HL-60 (cell line): Measurements from ENCODE around the gene NHSL2.

Experiments used
- DNase-seq, 2 experiments: peaks; one replicate each; pipeline ENCODE4 v3.0.0-alpha.2; 2010 to 2020; ENCODE audit warnings: low read depth in 1 of 2, low spot score in 1 of 2
- H3K27ac ChIP-seq: fragments of 250-450 bp; sonication (Bioruptor Pico); replicated peaks from 2 replicates; pipeline ENCODE4 v1.5.1; 2020; ENCODE audit warnings: mild to moderate bottlenecking, moderate library complexity
- H3K27me3 ChIP-seq: fragments of 250-450 bp; sonication (Bioruptor Pico); 2 replicates; pipeline ENCODE4 v1.5.1; 2021; ENCODE audit warnings: mild to moderate bottlenecking, moderate library complexity; ENCODE audit not compliant: insufficient read depth, poor library complexity, severe bottlenecking
- H3K4me3 ChIP-seq: replicated peaks from 2 replicates; pipeline ENCODE4 v1.5.1; 2011; ENCODE audit warnings: mild to moderate bottlenecking, control low read depth, low read length; ENCODE audit not compliant: insufficient read depth
- GABPA ChIP-seq: IDR thresholded peaks from 2 replicates; pipeline ENCODE4 v1.6.1; 2012; ENCODE audit warnings: low read depth
- POLR2AphosphoS5 ChIP-seq: IDR thresholded peaks from 2 replicates; pipeline ENCODE4 v1.6.1; 2012; ENCODE audit warnings: low read depth
- SPI1 ChIP-seq: IDR thresholded peaks from 2 replicates; pipeline ENCODE4 v1.6.1; 2012; ENCODE audit warnings: low read depth, mild to moderate bottlenecking, borderline replicate concordance
- TF ChIP-seq, protein P1 (sequence below): IDR thresholded peaks from one replicate; pipeline ENCODE4 v1.5.1; 2011; ENCODE audit warnings: low read length, control low read depth, inconsistent platforms; ENCODE audit not compliant: insufficient read depth
- TF ChIP-seq, protein P2 (sequence below): IDR thresholded peaks from 2 replicates; pipeline ENCODE4 v1.6.1; 2012; ENCODE audit warnings: low read depth; ENCODE audit not compliant: insufficient replicate concordance

NHSL2 gene

DNA sequence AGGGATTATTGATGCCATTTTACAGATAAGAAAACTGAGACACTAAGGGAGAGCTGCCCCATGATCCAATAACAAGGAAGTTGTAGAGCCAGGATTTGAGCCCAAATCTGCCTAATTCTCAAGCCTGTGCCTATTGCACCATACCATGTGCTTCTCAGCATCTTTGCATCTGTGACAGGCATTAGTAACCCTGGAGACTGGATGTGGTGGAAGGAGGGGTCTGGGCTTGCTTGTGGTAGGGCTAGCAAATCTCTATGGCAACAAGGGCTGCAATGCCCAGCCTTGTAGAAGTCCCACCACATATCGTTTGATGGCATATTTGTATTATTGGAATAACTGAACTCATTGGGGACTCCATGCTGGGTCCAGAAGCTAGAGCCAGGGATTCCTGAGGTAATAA is 163.0 kb downstream of the NHSL2 start:
- TF ChIP-seq, protein P1, sequence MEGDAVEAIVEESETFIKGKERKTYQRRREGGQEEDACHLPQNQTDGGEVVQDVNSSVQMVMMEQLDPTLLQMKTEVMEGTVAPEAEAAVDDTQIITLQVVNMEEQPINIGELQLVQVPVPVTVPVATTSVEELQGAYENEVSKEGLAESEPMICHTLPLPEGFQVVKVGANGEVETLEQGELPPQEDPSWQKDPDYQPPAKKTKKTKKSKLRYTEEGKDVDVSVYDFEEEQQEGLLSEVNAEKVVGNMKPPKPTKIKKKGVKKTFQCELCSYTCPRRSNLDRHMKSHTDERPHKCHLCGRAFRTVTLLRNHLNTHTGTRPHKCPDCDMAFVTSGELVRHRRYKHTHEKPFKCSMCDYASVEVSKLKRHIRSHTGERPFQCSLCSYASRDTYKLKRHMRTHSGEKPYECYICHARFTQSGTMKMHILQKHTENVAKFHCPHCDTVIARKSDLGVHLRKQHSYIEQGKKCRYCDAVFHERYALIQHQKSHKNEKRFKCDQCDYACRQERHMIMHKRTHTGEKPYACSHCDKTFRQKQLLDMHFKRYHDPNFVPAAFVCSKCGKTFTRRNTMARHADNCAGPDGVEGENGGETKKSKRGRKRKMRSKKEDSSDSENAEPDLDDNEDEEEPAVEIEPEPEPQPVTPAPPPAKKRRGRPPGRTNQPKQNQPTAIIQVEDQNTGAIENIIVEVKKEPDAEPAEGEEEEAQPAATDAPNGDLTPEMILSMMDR, result no peak
- no peak for TF ChIP-seq GABPA
- no peak for TF ChIP-seq POLR2AphosphoS5

DNA sequence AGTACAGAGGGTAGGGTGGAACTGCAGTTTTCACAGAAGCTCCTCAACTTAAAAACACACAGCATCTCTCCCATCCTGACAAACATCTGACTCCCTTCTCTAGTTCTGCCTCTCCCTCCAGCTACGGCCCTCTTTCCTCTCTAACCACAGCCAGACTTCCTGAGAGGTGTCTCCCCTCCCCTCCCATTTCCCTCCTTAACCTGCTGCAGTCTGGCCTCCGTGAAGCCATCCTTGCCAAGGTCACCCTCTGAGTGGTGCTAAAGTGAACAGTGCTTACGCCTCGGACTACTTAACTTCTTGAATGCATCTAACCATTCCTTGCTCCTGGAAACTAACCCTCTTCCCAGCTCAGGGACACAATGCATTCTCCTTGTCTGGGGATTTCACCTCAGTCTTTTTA is 167.8 kb downstream of the NHSL2 start:
- Histone ChIP-seq H3K27ac (no peak overlapping the region), H3K4me3 (no peak overlapping the region), H3K27me3 (no peaks in the 10 kb centered on the region)
- no peak for DNase-seq
- TF ChIP-seq, protein P2, sequence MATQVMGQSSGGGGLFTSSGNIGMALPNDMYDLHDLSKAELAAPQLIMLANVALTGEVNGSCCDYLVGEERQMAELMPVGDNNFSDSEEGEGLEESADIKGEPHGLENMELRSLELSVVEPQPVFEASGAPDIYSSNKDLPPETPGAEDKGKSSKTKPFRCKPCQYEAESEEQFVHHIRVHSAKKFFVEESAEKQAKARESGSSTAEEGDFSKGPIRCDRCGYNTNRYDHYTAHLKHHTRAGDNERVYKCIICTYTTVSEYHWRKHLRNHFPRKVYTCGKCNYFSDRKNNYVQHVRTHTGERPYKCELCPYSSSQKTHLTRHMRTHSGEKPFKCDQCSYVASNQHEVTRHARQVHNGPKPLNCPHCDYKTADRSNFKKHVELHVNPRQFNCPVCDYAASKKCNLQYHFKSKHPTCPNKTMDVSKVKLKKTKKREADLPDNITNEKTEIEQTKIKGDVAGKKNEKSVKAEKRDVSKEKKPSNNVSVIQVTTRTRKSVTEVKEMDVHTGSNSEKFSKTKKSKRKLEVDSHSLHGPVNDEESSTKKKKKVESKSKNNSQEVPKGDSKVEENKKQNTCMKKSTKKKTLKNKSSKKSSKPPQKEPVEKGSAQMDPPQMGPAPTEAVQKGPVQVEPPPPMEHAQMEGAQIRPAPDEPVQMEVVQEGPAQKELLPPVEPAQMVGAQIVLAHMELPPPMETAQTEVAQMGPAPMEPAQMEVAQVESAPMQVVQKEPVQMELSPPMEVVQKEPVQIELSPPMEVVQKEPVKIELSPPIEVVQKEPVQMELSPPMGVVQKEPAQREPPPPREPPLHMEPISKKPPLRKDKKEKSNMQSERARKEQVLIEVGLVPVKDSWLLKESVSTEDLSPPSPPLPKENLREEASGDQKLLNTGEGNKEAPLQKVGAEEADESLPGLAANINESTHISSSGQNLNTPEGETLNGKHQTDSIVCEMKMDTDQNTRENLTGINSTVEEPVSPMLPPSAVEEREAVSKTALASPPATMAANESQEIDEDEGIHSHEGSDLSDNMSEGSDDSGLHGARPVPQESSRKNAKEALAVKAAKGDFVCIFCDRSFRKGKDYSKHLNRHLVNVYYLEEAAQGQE, result no peak
- TF ChIP-seq, protein P1, result no peak
- TF ChIP-seq GABPA, result no peak
- no peak for TF ChIP-seq SPI1
- TF ChIP-seq POLR2AphosphoS5, result no peak

More for the DNA sequence above, 163.0 kb downstream of the NHSL2 start:
- Histone ChIP-seq H3K4me3 (no peak overlapping the region), H3K27ac (no peak overlapping the region), H3K27me3 (no peaks in the 10 kb centered on the region)
- DNase-seq, result no peak

DNA sequence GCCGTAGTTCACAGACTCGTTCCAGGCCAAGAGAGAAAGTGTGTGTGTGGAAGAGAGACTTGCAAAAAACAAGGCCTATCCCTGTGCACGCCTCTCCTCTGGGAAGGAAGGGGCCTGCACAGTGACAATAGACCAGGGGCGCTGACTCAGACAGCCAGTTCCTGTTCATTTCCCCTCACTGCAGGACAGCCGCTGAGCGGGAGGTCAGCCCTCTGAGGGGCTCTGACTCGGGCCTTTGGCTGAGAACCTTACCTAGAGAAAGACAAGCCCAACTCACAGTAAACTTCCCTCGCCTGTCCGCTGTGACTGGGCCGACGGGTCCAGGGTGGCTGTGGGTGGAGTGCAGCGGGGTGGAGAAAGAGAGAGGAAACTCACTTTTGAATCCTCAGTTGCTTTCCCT is 169.0 kb downstream of the NHSL2 start:
- DNase-seq, result no peak
- Histone ChIP-seq H3K4me3 (no peak overlapping the region), H3K27ac (peak overlapping the region; percentile 41; the same call in 1 of the 2 replicates), H3K27me3 (no peaks in the 10 kb centered on the region)
- TF ChIP-seq GABPA, result no peak
- TF ChIP-seq, protein P1, result no peak
- TF ChIP-seq SPI1, result no peak
- TF ChIP-seq, protein P2, result no peak

DNA sequence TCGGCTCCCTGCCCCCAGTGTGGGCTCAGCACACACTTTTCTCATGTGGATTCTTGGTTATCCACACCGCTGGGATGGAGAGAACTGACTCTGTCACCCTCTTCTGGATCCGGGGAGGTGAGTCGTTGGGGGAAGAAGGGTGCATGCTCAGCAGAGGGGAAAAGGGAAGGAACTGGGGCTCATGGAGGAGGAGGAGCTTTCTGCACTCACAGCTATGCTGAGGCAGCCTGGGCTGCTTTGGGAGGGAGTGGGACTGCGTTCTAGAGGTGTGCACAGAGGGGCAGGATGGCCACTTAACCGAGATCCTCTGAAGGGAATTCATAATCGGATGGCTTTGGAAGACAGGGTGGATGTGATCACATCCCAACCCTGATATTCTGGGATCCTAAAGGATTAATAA is 169.5 kb downstream of the NHSL2 start:
- no peaks in the 10 kb centered on the region for H3K27me3 ChIP-seq
- H3K27ac ChIP-seq, result peak overlapping the region; percentile 41; the same call in 1 of the 2 replicates
- no peak for TF ChIP-seq GABPA
- no peak for TF ChIP-seq POLR2AphosphoS5
- peak; percentile 15; the same call in 1 of the 2 replicates for TF ChIP-seq SPI1
- H3K4me3 ChIP-seq, result no peak overlapping the region
- peak in 1 of 2 experiments; percentile 66 for DNase-seq
